Activated CD4-positive, alpha-beta T cell treated with anti-CD3 and anti-CD28 coated beads, Interleukin-2, amount 10 ng/mL, durations not matched to agents 7 days and 5 days (primary cell): ENCODE data around the gene GDPD5. TPM values are rescaled to one million over a fixed set of nuclear protein-coding genes. Genes with fewer than 3 reads are reported as not detected.

Experiments used
- CTCF ChIA-PET: fragments of 350-600 bp; sonication (Branson Sonifier 250); formaldehyde crosslinking; loops from one replicate; lab custom pipeline; 2021; ENCODE audit warnings: antibody characterized with exemption; lab: Charles Lee
- POLR2A ChIA-PET: fragments of 350-600 bp; sonication (Branson Sonifier 250); formaldehyde crosslinking; loops from one replicate; lab custom pipeline; 2021; ENCODE audit warnings: antibody characterized with exemption; lab: Charles Lee
- DNase-seq: peaks from one replicate; pipeline ENCODE4 v3.0.0-alpha.2; 2020
- H3K27ac Mint-ChIP-seq: one replicate; pipeline ENCODE4 v1.8.0; 2021; ENCODE audit warnings: mild to moderate bottlenecking, moderate library complexity, mixed read lengths
- H3K27me3 Mint-ChIP-seq: one replicate; pipeline ENCODE4 v1.8.0; 2021; ENCODE audit warnings: mixed read lengths
- H3K36me3 Mint-ChIP-seq: one replicate; pipeline ENCODE4 v1.8.0; 2021; ENCODE audit warnings: low read depth, mixed read lengths
- H3K4me1 Mint-ChIP-seq: one replicate; pipeline ENCODE4 v1.8.0; 2021; ENCODE audit warnings: mixed read lengths
- H3K4me3 Mint-ChIP-seq: one replicate; pipeline ENCODE4 v1.8.0; 2021; ENCODE audit warnings: mild to moderate bottlenecking, moderate library complexity, mixed read lengths
- H3K9me3 Mint-ChIP-seq: one replicate; pipeline ENCODE4 v1.8.0; 2021; ENCODE audit warnings: mixed read lengths
- total RNA-seq, 2 experiments: library from RNA; stranded (reverse); gene quantifications; one replicate each; pipeline ENCODE4 v1.2.3, GENCODE V29; 2021

GDPD5 gene
- total RNA-seq, 2 experiments from 2014 or later = 55.8 to 62.3 TPM

DNA sequence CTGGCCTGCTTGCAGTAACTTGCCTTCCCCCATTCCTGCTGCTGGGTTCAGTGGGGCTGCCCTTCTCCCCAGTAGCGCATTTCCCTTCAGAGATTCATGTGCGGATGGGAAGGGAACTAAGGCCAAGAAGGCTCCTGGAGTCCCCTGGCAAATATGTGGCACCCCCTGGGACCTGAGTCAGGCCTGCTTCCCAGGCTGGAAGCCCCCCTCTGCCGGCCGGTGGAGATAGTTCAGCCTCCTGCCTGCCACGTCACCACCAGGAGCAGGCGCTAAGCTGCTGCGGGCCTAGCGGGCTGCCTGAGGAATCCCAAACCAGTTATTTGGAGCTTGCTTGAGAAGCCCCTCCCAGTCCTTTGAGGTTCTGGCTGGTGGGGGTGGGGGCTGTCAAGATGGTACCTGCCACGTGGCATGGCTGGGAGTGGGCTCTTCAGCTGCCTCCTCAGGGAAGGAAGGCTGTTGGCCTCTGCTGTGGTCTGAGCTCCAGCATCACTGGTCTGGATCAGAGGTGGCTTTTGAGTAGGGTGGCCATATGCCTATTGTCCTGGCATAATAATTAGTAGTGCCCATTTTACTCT, 38.3 kb upstream of the GDPD5 start:
- Mint-ChIP-seq H3K4me1 (peaks cover 47% of the 10 kb centered on the region), H3K36me3 (peaks cover 3% of the 10 kb centered on the region), H3K27ac (peak overlapping the region; percentile 96), H3K4me3 (peak overlapping the region; percentile 94), H3K27me3 (no peaks in the 10 kb centered on the region), H3K9me3 (no peaks in the 10 kb centered on the region)
- POLR2A ChIA-PET = no interaction called here
- CTCF ChIA-PET = interaction anchor here (0.5 to 4.4 kb wide), 3 partner anchors 12 to 37 kb away, joined by 3 to 21 read pairs (median 14); no protein-coding TSS in a partner anchor
- no peak for DNase-seq

DNA sequence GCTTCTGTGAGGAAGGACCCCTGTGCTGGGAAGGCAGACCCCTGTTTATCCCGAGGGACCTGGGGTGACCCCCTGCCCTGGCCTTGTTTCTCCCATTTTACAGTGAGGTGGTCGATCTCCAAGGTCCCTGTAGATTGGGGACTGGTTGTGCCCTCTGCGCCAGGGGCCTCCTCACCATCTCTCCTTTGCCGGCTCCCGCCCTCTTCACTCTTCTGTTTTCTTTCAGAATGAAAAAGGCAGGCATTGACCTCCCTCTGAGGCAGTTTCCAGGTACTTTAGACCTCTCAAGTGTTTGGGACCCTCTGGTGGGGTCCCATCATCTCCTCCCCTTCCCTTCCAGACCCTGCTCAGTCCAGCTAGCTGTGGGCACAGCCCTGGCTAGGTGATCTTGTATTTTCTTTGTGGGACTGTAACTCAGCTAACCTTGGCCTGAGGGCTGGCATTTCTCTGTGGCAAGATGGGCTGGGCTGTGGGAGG, 37.8 kb upstream of the GDPD5 start:
- Mint-ChIP-seq H3K9me3 (no peaks in the 10 kb centered on the region), H3K4me3 (peak overlapping the region; percentile 94), H3K36me3 (no peaks in the 10 kb centered on the region), H3K27me3 (no peaks in the 10 kb centered on the region), H3K27ac (peak overlapping the region; percentile 96), H3K4me1 (peaks cover 47% of the 10 kb centered on the region)
- ChIA-PET POLR2A (no interaction called here), CTCF (interaction anchor here (0.5 to 4.4 kb wide), 3 partner anchors 12 to 38 kb away, joined by 3 to 21 read pairs (median 14); no protein-coding TSS in a partner anchor)
- DNase-seq = no peak

DNA sequence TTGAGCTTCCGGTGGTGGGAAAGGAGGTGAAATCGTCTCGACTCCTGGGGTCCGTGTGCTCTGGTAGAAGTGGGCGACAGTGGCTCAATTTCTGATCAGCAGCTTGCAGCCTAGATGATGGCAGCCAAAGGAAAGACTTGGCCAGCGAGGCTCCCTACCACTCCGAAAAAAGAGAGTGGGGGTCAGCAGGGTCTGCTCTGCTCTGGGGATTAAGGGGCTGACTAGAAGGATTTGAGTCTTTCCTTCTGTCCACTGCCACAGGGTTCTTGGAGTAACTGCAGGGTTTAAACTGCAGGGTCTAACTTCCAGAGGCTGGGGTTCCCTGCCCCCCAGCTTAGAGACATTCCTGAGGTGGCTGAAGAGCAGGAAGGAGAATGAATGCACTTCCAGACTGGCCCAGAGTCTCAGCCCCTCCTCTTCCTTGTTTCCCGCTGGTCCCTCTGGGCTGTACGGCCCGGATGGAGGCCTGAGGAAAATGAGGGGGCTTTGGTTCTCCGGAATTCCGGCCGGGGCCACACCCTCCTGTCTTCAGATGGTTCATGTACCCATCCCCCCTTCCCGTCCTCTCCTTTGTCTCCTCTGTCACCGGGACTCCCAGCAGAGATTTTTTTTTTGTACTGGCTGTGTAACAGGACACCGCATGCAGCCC, 37.2 kb upstream of the GDPD5 start:
- H3K27me3 Mint-ChIP-seq = no peaks in the 10 kb centered on the region
- H3K27ac Mint-ChIP-seq = peak overlapping the region; percentile 96
- CTCF ChIA-PET = interaction anchor here (1.5 to 4.4 kb wide), 3 partner anchors 11 to 14 kb away, joined by 4 to 21 read pairs (median 14); no protein-coding TSS in a partner anchor
- H3K4me3 Mint-ChIP-seq = peak overlapping the region; percentile 94
- POLR2A ChIA-PET = interaction anchor here (0.9 kb wide), 1 partner anchor 20 kb away, joined by 3 read pairs; no protein-coding TSS in a partner anchor
- H3K4me1 Mint-ChIP-seq = peaks cover 47% of the 10 kb centered on the region
- no peaks in the 10 kb centered on the region for H3K36me3 Mint-ChIP-seq
- H3K9me3 Mint-ChIP-seq = no peaks in the 10 kb centered on the region
- DNase-seq = no peak

DNA sequence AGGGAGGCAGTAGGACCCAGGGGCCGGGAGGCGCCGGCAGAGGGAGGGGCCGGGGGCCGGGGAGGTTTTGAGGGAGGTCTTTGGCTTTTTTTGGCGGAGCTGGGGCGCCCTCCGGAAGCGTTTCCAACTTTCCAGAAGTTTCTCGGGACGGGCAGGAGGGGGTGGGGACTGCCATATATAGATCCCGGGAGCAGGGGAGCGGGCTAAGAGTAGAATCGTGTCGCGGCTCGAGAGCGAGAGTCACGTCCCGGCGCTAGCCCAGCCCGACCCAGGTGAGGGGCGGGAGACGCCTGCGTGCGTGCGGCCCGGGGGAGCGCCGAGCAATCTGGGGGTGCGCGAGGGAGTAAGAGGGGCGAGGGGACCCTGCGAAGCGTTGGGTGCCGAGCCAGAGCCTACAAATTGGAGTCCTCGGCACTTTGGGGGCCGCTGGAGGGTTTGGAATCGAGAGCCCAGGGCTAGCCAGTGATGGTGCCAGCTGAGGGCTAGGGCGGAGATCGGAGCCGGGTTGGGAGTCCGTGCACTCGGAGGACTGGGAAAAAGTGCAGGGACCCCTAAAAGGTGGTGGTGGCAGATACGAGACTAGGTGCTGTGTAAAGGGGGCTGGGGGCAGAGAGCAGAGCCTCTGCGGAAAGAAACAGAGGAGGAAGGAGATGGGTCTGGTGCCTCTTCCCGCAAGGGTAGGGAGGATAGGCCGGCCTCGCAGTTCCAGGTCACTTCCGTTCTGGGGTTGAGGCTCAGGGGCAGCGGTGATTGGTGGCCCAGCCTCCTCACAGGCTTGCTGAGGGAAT, 36.5 kb upstream of the GDPD5 start, which contains the start of gene SERPINH1:
Gene SERPINH1, plus strand, starts transcription at position 206 of the 788 bp plus-strand sequence. CDS start 4,097 bp downstream, outside the sequence.
- peak within 1 kb of the TSS; percentile 96 for H3K27ac Mint-ChIP-seq
- POLR2A ChIA-PET = interaction anchor here (0.9 kb wide), 1 partner anchor 20 kb away, joined by 3 read pairs; no protein-coding TSS in a partner anchor
- no peaks in the 10 kb centered on the region for H3K27me3 Mint-ChIP-seq
- peak; percentile 69 for DNase-seq
- H3K4me1 Mint-ChIP-seq = peaks cover 47% of the 10 kb centered on the region
- no peaks in the 10 kb centered on the region for H3K9me3 Mint-ChIP-seq
- H3K36me3 Mint-ChIP-seq = no peaks in the 10 kb centered on the region
- H3K4me3 Mint-ChIP-seq = peak within 1 kb of the TSS; percentile 94
- CTCF ChIA-PET = interaction anchor here (1.5 to 3.9 kb wide), 5 partner anchors 8 to 16 kb away, joined by 4 to 14 read pairs (median 7); no protein-coding TSS in a partner anchor

DNA sequence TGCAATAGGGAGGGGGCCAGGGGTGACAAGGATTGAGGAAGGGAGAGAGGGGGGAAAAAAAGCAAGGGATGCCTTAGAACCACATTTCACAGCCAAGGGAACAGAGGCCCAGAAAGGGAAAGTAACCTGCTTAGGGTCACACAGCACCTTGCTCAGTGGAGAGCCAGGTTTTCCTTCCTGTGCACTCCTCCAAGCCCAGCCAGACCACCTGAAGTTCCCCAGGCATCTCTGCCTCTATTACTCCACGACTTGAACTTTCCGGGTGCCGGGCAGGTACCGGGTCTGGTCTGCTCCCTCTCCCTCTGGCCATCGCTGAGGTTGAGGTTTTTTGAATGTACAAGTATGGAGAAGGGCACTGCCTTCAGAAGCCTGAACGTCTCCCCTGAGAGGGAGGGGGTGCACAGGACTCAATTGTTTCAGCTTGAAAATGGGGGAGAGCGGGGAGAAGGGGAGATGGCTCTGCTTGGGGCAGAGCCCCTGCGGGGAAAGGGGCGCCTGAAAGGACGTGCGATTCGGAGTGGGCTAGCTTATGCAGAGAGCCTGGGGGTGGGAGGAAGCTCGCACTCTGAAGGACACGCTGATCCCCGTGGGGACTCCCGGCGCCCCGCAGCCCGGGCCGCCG, 35.8 kb upstream of the GDPD5 start:
- Mint-ChIP-seq H3K27ac (peak overlapping the region; percentile 96), H3K36me3 (no peaks in the 10 kb centered on the region), H3K4me3 (peak overlapping the region; percentile 94), H3K9me3 (no peaks in the 10 kb centered on the region), H3K4me1 (peaks cover 47% of the 10 kb centered on the region), H3K27me3 (no peaks in the 10 kb centered on the region)
- POLR2A ChIA-PET = no interaction called here
- DNase-seq = no peak
- CTCF ChIA-PET = interaction anchor here (0.9 to 3.9 kb wide), 7 partner anchors 9 to 27 kb away, joined by 3 to 14 read pairs (median 6); no protein-coding TSS in a partner anchor

DNA sequence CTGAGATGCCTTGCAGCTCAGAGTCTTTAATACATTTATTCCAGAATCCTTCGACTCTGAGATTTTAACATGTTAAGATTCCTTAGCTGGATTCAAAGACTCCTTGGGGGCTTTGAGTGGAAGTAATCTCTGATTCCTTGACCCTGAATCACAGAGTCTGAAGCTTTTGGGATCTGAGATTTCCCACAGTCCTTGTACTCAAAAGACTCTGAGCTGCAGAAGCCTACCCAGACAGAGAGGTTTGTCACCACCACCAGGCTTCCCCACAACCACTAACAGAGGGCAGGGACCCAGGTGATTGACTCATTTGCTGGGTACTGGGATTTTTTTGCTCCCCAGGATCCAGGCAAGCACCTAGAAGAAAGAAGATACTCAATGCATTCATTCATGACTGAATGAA, 34.9 kb upstream of the GDPD5 start:
- no peak for DNase-seq
- ChIA-PET POLR2A (no interaction called here), CTCF (interaction anchor here (0.9 to 3.9 kb wide), 11 partner anchors 8 to 38 kb away, joined by 3 to 14 read pairs (median 6); no protein-coding TSS in a partner anchor)
- Mint-ChIP-seq H3K36me3 (no peaks in the 10 kb centered on the region), H3K4me1 (peaks cover 42% of the 10 kb centered on the region), H3K27me3 (no peaks in the 10 kb centered on the region), H3K4me3 (peak overlapping the region; percentile 94), H3K9me3 (no peaks in the 10 kb centered on the region), H3K27ac (peak overlapping the region; percentile 70)

DNA sequence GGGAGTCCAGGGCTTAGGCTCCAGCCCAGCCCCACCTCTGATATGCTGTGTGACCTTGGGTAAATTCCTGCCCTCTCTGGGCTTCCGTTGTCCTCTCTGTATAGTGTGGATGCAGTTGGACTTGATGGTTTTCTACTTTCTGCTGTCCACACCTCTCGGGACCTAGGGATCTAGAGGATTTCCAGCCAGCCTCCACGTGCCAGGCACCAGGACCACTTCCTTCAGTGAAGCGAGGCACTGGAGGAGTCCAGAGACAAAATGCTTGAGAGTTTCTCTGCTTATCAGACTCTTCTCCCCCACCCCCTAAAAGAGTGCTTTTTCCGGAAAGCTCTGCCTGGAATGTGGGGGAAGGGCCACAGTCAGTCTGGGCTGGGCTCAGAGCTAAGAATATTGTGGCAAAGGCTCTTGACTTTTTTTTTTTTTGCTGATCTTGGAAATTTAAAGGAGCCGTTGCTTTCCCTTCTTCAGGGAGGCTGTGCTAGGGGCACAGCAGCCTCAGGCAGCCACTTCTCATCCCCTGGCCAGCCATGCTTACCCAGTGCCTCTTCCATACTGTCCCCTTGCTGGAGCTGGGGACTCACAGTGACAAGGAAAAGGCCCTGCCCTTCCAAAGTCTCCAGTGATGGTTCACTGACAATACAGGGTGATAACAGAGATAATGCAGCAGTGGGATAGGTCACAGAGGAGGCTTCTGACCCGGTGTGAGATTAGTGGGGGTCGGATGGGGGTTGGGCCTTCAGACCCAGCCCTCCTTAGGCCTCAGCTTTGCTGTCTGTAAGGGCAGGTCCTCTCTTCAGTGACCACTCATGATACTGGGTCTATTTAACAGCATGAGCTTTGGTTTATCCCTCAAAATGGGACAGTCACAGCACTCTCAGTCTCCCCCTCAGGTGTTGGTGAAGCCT, 33.5 kb upstream of the GDPD5 start:
- ChIA-PET POLR2A (no interaction called here), CTCF (interaction anchor here (0.7 to 2.8 kb wide), 5 partner anchors 15 to 39 kb away, joined by 3 to 11 read pairs (median 4); no protein-coding TSS in a partner anchor)
- Mint-ChIP-seq H3K4me3 (no peak overlapping the region), H3K36me3 (no peaks in the 10 kb centered on the region), H3K4me1 (peaks cover 32% of the 10 kb centered on the region), H3K27ac (no peak overlapping the region), H3K9me3 (no peaks in the 10 kb centered on the region), H3K27me3 (peaks cover 2% of the 10 kb centered on the region)
- DNase-seq = no peak

DNA sequence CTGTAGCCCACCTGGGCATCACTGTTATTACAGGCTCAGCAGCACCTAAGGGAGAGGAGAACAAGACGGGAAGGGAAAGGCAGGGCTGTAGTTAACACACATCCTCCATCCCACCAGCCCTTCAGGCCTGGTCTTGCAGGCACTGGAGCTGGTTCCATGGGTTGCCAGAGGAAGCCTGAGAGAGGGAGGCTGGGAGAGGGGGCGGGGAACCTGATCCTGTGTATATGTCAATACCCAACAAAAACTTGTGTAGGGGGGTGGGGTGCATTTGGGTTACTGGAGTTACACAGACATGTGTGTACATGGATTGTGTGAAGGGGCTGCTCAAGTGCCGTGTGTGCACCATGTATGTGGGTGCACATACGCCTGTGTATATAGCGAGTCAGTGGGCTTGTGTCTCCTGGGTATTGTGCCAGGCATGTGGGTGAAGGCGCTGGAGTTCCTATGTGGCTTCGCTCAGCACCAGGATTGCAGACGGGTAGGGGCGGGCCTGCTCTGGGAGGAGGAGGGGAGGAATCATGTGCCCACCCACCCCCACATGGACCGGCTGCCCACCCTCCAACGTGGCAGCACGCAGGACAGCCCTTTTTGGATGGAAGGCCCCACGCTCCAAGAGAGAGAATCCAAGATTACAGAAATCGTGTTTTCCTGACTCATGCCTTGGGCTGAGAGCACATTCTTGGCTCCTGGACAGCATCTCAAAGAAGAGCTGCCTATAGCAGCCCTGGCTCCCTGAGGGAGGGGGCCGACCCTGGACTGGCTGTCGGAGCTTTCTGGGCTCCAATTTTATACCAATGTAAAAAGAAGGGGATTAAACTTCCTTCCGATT, 32.1 kb upstream of the GDPD5 start:
- no peak for DNase-seq
- peaks cover 2% of the 10 kb centered on the region for H3K27me3 Mint-ChIP-seq
- no peak overlapping the region for H3K27ac Mint-ChIP-seq
- H3K36me3 Mint-ChIP-seq = no peaks in the 10 kb centered on the region
- H3K4me1 Mint-ChIP-seq = peaks cover 23% of the 10 kb centered on the region
- CTCF ChIA-PET = no interaction called here
- H3K4me3 Mint-ChIP-seq = no peak overlapping the region
- H3K9me3 Mint-ChIP-seq = no peaks in the 10 kb centered on the region
- POLR2A ChIA-PET = no interaction called here

DNA sequence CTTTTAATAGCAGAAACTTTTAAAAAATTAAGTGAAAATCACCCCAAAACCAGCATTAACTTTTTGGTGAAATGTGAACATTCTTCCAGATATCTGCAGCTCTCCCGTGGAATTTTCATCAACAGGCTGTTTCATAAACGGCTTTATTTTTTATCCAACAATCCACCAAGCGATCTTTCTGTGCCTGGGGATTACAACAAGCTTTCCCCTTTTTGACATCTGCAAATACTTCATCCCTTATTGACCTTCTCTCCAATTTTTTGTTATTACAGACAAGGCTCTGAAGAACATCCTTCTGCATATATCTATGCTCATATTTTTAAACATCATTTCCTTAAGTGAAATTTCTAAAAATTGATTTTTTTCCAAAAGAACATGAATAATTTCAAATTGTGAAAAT, 30.5 kb upstream of the GDPD5 start:
- Mint-ChIP-seq H3K9me3 (no peaks in the 10 kb centered on the region), H3K4me3 (no peak overlapping the region), H3K4me1 (peaks cover 8% of the 10 kb centered on the region), H3K27ac (no peak overlapping the region), H3K36me3 (no peaks in the 10 kb centered on the region), H3K27me3 (peaks cover 2% of the 10 kb centered on the region)
- DNase-seq = no peak
- ChIA-PET POLR2A (no interaction called here), CTCF (no interaction called here)

DNA sequence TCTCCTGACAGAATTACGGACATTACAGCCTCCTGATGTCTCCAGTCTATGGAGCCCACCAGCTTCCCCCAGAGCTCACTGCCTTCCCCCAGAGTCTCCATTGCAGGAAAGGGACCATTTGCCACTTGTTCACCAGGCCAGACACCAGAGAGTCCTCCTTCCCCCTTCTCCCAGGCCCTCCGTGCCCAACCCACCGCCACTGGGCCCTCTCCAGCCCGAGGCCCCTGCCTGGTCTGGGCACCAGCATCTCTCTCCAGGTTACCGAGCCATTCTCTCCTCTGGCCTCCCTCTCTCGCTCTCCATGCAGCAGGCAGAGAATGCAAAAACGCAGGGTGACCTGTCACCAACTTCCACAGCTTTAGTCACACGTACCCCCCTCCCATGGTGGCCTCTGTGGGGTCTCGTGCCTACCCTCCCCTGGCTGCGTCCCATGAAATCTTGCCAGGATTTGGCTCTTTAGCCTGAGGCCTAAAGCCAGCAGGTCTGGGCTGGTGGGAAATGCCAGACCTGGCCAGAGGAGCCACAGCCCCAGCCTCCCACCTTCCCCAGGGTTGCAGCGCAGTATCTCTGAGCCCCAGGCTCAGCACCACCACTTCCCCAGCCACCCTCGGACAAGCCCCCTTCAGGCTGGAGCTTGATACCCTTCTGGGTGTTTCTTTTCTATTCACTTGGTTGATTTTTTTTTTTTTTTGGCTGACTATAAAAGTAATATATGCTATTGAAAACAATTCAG, 29.5 kb upstream of the GDPD5 start:
- CTCF ChIA-PET = interaction anchor here (0.6 to 2.2 kb wide), 3 partner anchors 22 to 1840 kb away, joined by 3 to 11 read pairs (median 3); no protein-coding TSS in a partner anchor
- Mint-ChIP-seq H3K27ac (peak overlapping the region; percentile 57), H3K27me3 (peaks cover 2% of the 10 kb centered on the region), H3K4me1 (no peaks in the 10 kb centered on the region), H3K36me3 (no peaks in the 10 kb centered on the region), H3K4me3 (no peak overlapping the region), H3K9me3 (no peaks in the 10 kb centered on the region)
- POLR2A ChIA-PET = no interaction called here
- no peak for DNase-seq
